Measurements from ENCODE around the gene ZNF365.

- TF ChIP-seq TAF1 (IDR thresholded peaks at IDR 0.05; ENCODE audit: borderline replicate concordance, insufficient read depth, low read length) (no peak), POLR2AphosphoS5 (IDR thresholded peaks at IDR 0.05; ENCODE audit: low read depth, low read length) (no peak)
Observed at GRCh38 chr10:62379394-62379793, 5.2 kb downstream of the ZNF365 start.
